Thymus (tissue), 11 donors: Measurements from ENCODE around the gene SLC38A1. TPM values are rescaled to one million over a fixed set of nuclear protein-coding genes. Genes with fewer than 3 reads are reported as not detected.
"Not testable (repeated sequence)": the region's sequence is repeated elsewhere in the genome, so short reads cannot be mapped to it uniquely, and the experiment has no call there.

Source experiments
- DNase-seq, 9 donors: peaks; one replicate each; pipeline ENCODE4 v3.0.0-alpha.2; 2013; ENCODE audit warnings: low spot score in 9 of 9, low read depth in 6 of 9, missing footprints in 1 of 9
- H3K27ac ChIP-seq, 2 donors: one replicate each; pipeline ENCODE4 v1.5.1; 2013; ENCODE audit warnings: control low read depth in 1 of 2, low read depth in 1 of 2, low read length in 1 of 2, mild to moderate bottlenecking in 1 of 2, moderate library complexity in 1 of 2
- H3K27me3 ChIP-seq, 2 donors: one replicate each; pipeline ENCODE4 v1.5.1; 2013; ENCODE audit warnings: low read length in 1 of 2; ENCODE audit not compliant: control insufficient read depth in 2 of 2, insufficient read depth in 1 of 2
- H3K36me3 ChIP-seq, 2 donors: one replicate each; pipeline ENCODE4 v1.5.1; 2013; ENCODE audit warnings: low read length in 1 of 2, mild to moderate bottlenecking in 1 of 2, moderate library complexity in 1 of 2; ENCODE audit not compliant: control insufficient read depth in 2 of 2, insufficient read depth in 2 of 2
- H3K4me1 ChIP-seq, 2 donors: one replicate each; pipeline ENCODE4 v1.5.1; 2013; ENCODE audit warnings: low read length in 2 of 2; ENCODE audit not compliant: control insufficient read depth in 2 of 2, insufficient read depth in 2 of 2
- H3K4me3 ChIP-seq, 2 donors: one replicate each; pipeline ENCODE4 v1.5.1; 2013; ENCODE audit warnings: low read length in 2 of 2, control low read depth in 1 of 2, mild to moderate bottlenecking in 1 of 2
- H3K9me3 ChIP-seq, 2 donors: one replicate each; pipeline ENCODE4 v1.5.1; 2013; ENCODE audit warnings: low read length in 1 of 2, mild to moderate bottlenecking in 1 of 2; ENCODE audit not compliant: control insufficient read depth in 2 of 2, insufficient read depth in 1 of 2
- WGBS: extraction: QIAGEN DNeasy Blood & Tissue Kit; methylation state at CpG from one replicate; pipeline ENCODE4 v1.1.7; 2013; 5-methylcytosine and 5-hydroxymethylcytosine counted together
- polyA plus RNA-seq: library from polyadenylated mRNA; stranded (reverse); fragments of 200-250 nt; gene quantifications from one replicate; pipeline ENCODE4 v1.2.3, GENCODE V29; 2013
- total RNA-seq: library from RNA; stranded (reverse); fragments of 120-200 nt; gene quantifications from one replicate; pipeline ENCODE4 v1.2.4, GENCODE V29; 2013
- donor health status: healthy.

SLC38A1 gene
- total and polyA plus RNA-seq, 2 donors: 54.4 to 81.6 TPM

GRCh38 chr12:46292754-46293402, 24.0 kb upstream of the SLC38A1 start:
- Histone ChIP-seq H3K27me3 (no peaks in the 10 kb centered on the region), H3K4me1 (no peaks in the 10 kb centered on the region), H3K27ac (no peak overlapping the region), H3K9me3 (peaks cover 0 to 8% of the 10 kb centered on the region in 2 donors), H3K4me3 (no peak overlapping the region), H3K36me3 (no peaks in the 10 kb centered on the region)
- DNase-seq: no peak
- 98% methylated on average over 2 of the region's 2 CpGs for WGBS

GRCh38 chr12:46291953-46292352, 23.1 kb upstream of the SLC38A1 start:
- H3K4me1 ChIP-seq, DNase-seq, H3K4me3 ChIP-seq, H3K27ac ChIP-seq, H3K9me3 ChIP-seq, H3K27me3 ChIP-seq, H3K36me3 ChIP-seq: not testable (repeated sequence)
- WGBS: 98% methylated on average over 3 of the region's 3 CpGs

- not testable (repeated sequence) for DNase-seq, H3K36me3 ChIP-seq
- WGBS: 82% methylated on average over 2 of the region's 2 CpGs
Measured at GRCh38 chr12:46285177-46285576, 16.3 kb upstream of the SLC38A1 start.

GRCh38 chr12:46282829-46283228, 14.0 kb upstream of the SLC38A1 start:
- peaks cover 4 to 25% of the 10 kb centered on the region in 2 donors for H3K9me3 ChIP-seq
- no peaks in the 10 kb centered on the region for H3K4me1 ChIP-seq
- H3K4me3 ChIP-seq: no peak overlapping the region
- H3K27me3 ChIP-seq: no peaks in the 10 kb centered on the region
- DNase-seq: no peak
- H3K36me3 ChIP-seq: no peaks in the 10 kb centered on the region
- H3K27ac ChIP-seq: no peak overlapping the region

More at GRCh38 chr12:46285177-46285576, 16.3 kb upstream of the SLC38A1 start:
- peaks cover 4 to 25% of the 10 kb centered on the region in 2 donors for H3K9me3 ChIP-seq
- H3K27ac ChIP-seq, H3K4me3 ChIP-seq, H3K4me1 ChIP-seq, H3K27me3 ChIP-seq: not testable (repeated sequence)

- Histone ChIP-seq H3K36me3 (no peaks in the 10 kb centered on the region), H3K27me3 (no peaks in the 10 kb centered on the region), H3K4me1 (peaks cover 0 to 2% of the 10 kb centered on the region in 2 donors), H3K27ac (no peak overlapping the region), H3K4me3 (no peak overlapping the region), H3K9me3 (peaks cover 1 to 3% of the 10 kb centered on the region in 2 donors)
- no peak for DNase-seq
- WGBS: 96% methylated on average over 3 of the region's 3 CpGs
Measured at GRCh38 chr12:46276756-46277155, 7.9 kb upstream of the SLC38A1 start.

- WGBS: 87% methylated on average over 2 of the region's 2 CpGs
- Histone ChIP-seq H3K27me3 (no peaks in the 10 kb centered on the region), H3K9me3 (no peaks in the 10 kb centered on the region), H3K4me1 (peaks cover 3 to 8% of the 10 kb centered on the region in 2 donors), H3K4me3 (no peak overlapping the region), H3K27ac (no peak overlapping the region), H3K36me3 (peaks cover 0 to 2% of the 10 kb centered on the region in 2 donors)
- no peak for DNase-seq
Measured at GRCh38 chr12:46271863-46272262, 3.0 kb upstream of the SLC38A1 start.

DNA sequence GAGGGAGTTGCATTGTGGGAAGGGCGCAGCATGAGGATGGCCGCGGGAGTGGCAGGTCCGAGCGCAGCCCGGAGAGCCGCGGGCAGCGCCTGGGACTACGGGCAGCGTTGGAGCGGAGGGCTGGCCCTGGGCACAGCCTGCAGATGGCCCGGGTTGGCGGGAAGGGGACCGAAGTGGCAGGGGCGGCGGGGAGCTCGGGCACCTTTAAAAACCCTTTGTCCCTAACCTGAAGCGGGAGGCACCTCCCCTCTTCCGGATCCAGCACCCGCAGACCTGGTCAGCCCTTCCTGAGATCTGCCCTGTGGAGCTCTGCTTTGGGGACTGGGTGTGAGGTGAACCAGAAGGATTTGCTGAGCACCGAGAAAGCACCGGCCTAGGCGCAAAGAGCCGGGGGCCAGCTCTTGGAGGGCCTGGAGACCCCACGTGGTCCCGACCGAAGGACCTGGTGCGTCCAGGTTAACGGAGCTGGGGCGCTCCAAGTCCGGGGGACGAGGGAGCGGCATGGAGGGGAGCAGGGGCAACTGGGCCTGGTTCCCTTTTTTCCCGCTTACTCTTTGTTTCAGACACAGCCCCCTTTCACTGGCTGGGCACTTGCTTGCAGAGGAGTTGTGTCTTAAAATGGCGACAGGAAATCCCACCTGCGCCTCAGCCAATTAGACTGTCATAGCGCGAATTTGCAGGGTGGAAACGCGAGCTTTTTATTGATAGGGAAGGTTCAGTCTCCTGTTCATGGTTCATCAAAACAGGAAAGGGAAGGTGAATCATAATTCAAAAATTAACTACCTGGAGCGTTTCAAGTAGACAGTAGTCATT, 792 bp upstream of the SLC38A1 start:
- peak overlapping the region; percentile 78 to 94 for H3K4me3 ChIP-seq
- peaks cover 2 to 5% of the 10 kb centered on the region in 2 donors for H3K36me3 ChIP-seq
- peaks cover 17 to 21% of the 10 kb centered on the region in 2 donors for H3K4me1 ChIP-seq
- H3K9me3 ChIP-seq: no peaks in the 10 kb centered on the region
- H3K27me3 ChIP-seq: no peaks in the 10 kb centered on the region
- 2% methylated on average over 42 of the region's 42 CpGs for WGBS
- peak overlapping the region; percentile 97 to 100 for H3K27ac ChIP-seq
- peak; percentile 60 to 91 (median 73) for DNase-seq

DNA sequence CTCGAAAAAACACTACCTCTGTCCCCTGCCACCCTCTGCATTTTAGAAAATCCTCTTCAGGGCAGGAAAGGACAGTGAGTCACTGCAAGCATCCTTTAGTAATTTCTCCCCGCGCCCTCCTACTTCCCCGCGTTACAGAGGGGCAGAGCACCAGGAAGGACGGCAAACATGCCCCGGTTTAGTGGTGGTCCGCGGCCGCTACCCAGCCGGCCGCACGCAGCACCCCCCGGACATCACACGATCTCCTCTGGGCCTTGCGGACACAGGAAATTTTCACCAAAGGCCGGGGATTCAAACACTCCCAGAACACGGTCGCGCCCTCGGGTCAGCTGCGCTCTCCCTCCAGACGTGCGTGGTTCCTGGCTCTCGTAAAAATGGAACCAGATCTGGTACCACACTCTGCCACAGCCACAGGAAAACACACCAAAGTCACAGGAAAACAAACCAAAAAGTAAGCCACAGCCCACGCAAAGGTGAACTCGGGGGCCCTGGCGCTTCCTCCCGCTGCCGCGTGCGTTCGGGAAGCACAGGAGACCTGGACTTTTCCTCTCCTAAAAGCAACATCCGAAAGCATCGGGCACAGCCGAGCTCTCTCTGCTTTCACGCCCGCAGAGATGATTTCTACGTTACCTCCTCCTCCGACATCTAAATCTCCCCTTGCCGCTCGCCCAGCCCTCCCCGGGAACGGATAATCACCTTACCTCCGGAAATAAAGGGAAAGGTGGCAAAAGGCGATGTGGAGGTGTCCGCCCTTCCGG, 839 bp downstream of the SLC38A1 start:
- Histone ChIP-seq H3K27me3 (no peaks in the 10 kb centered on the region), H3K27ac (peak overlapping the region; percentile 97 to 100), H3K36me3 (peaks cover 2 to 5% of the 10 kb centered on the region in 2 donors), H3K9me3 (no peaks in the 10 kb centered on the region), H3K4me3 (peak overlapping the region; percentile 78 to 94), H3K4me1 (peaks cover 21 to 25% of the 10 kb centered on the region in 2 donors)
- DNase-seq: peak in 6 of 9 donors; percentile 26 to 69 (median 42)
- under 1% methylated on average over 48 of the region's 48 CpGs for WGBS

- Histone ChIP-seq H3K9me3 (no peaks in the 10 kb centered on the region), H3K36me3 (peaks cover 2 to 5% of the 10 kb centered on the region in 2 donors), H3K27me3 (no peaks in the 10 kb centered on the region), H3K4me1 (peaks cover 21 to 28% of the 10 kb centered on the region in 2 donors), H3K27ac (peak overlapping the region; percentile 97 to 100), H3K4me3 (peak overlapping the region; percentile 78 to 94)
- DNase-seq: peak in 5 of 9 donors; percentile 42 to 73 (median 58)
- WGBS: under 1% methylated on average over 19 of the region's 19 CpGs
Measured at GRCh38 chr12:46267575-46267824, 1.3 kb downstream of the SLC38A1 start.
